ENCODE results near the gene PPP1R15B.

The PPP1R15B gene

DNA sequence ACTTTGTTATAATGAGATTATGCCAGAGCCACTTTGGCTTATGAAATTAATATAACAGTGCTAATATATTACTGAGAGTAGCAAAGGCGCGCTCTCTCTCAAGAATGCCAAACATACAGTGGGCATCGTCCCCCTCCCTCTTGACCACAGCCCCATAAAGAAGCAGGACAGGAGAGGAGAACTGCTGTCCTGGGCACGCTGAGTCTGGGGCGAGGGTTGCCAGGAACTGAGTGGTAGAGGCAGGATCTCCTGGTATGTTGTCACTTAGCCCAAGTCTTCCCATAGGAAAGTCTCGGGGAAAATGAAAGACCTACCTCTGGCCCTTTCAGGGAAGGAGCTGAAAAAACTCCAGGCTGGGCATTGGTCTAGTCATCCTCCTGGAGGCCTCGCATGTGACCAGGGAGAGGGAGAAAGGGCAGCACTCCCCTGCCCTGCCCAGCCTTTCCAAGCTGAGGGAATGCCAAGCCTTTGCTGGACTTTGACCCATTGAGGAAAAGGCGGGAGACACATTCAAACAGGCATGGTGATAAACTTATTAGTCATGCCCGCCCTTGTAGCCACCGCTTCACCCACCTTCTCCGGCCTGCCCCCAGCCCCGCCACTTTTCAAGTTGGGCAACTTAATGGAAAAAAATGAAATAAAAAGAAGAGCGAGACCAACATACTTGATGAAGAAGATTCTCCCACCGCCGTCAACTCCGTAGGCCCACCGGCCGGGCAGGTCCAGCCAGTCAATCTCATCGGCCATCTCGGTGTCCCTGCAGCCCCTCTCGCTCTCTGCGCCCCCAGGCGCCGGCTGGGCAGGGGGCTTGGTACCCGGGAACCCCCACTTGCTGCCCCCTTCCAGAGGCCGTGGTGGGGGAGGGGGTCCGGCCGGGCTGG lies 34.5 kb downstream of the PPP1R15B start:
- no peak for DNase-seq (ENCODE audit: low read depth)
- TF ChIP-seq, protein P1, sequence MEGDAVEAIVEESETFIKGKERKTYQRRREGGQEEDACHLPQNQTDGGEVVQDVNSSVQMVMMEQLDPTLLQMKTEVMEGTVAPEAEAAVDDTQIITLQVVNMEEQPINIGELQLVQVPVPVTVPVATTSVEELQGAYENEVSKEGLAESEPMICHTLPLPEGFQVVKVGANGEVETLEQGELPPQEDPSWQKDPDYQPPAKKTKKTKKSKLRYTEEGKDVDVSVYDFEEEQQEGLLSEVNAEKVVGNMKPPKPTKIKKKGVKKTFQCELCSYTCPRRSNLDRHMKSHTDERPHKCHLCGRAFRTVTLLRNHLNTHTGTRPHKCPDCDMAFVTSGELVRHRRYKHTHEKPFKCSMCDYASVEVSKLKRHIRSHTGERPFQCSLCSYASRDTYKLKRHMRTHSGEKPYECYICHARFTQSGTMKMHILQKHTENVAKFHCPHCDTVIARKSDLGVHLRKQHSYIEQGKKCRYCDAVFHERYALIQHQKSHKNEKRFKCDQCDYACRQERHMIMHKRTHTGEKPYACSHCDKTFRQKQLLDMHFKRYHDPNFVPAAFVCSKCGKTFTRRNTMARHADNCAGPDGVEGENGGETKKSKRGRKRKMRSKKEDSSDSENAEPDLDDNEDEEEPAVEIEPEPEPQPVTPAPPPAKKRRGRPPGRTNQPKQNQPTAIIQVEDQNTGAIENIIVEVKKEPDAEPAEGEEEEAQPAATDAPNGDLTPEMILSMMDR (IDR thresholded peaks at IDR 0.05; ENCODE audit: insufficient read depth, low read depth, low read length, missing control alignments) = no peak
- H3K4me3 ChIP-seq (ENCODE audit: low read depth, low read length) = no peak overlapping the region

DNA sequence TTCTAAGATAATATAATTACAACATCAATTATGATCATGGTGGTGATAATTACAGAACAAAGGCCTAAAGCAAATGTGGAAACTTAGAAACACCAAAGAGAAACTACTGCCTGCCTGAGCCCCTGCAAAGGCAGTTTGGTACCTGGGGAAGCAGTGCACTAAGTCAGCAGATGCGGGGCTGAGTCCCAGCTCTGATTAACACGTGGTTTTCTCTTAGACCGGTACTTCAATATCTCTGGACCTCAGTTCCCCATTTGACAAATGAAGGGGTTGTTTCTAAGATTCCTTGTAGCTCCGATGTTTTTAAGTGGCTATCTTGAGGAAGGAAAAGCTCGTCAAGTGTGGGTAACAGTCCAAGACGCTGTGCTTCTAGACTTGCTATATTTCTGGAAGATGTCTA lies 35.2 kb downstream of the PPP1R15B start:
- H3K4me3 ChIP-seq (ENCODE audit: low read depth, low read length) = no peak overlapping the region

GRCh38 chr1:204373911-204374310 lies 37.7 kb downstream of the PPP1R15B start:
- TF ChIP-seq, protein P1 (IDR thresholded peaks at IDR 0.05; ENCODE audit: insufficient read depth, low read depth, low read length, missing control alignments) = no peak
- no peak for DNase-seq (ENCODE audit: low read depth)
- no peak overlapping the region for H3K4me3 ChIP-seq (ENCODE audit: low read depth, low read length)

More for the DNA sequence above, 35.2 kb downstream of the PPP1R15B start:
- TF ChIP-seq, protein P1 (IDR thresholded peaks at IDR 0.05; ENCODE audit: insufficient read depth, low read depth, low read length, missing control alignments) = no peak
- DNase-seq (ENCODE audit: low read depth) = no peak

GRCh38 chr1:204370176-204370575 lies 41.4 kb downstream of the PPP1R15B start:
- DNase-seq (ENCODE audit: low read depth) = no peak
- no peak overlapping the region for H3K4me3 ChIP-seq (ENCODE audit: low read depth, low read length)
- TF ChIP-seq, protein P1 (IDR thresholded peaks at IDR 0.05; ENCODE audit: insufficient read depth, low read depth, low read length, missing control alignments) = no peak

DNA sequence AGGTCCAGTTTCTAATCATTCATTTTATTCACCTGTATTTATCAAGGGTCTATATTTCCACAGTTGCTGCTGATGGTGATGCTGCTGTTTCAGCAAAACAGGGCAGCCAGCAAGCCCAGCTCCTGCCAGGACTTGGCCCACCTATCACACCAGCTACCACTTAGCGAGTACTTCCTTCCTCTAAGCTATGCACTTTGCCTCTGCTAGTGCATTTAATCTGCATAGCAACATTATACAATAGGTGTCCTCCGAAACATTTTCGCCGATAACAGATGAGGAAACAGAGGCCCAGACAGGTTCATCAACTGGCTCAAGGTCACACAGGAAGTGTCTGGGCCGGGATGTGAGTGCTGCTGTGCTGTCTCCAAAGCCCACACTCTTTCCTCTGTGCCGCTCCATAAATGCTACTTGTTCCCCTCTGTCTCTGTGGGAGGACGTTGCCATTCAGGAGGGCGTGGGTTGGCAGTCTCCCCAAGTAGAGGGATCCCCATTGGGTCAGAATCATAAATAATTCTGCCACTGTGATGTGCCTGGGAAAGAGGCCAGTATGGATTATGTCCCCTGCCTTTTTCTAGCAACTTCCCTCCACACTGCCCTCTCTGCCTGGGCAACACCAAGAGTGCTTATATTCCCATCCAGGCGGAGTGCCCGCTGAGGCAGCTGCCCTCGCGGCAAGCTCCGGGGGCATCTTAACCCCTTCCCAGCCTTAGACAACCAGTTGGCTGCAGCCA lies 42.5 kb downstream of the PPP1R15B start:
- DNase-seq (ENCODE audit: low read depth) = no peak

GRCh38 chr1:204367956-204368355 lies 43.7 kb downstream of the PPP1R15B start:
- TF ChIP-seq, protein P1 (IDR thresholded peaks at IDR 0.05; ENCODE audit: insufficient read depth, low read depth, low read length, missing control alignments) = no peak
- no peak for DNase-seq (ENCODE audit: low read depth)
- no peak overlapping the region for H3K4me3 ChIP-seq (ENCODE audit: low read depth, low read length)

More for the DNA sequence above, 42.5 kb downstream of the PPP1R15B start:
- H3K4me3 ChIP-seq (ENCODE audit: low read depth, low read length) = no peak overlapping the region
- TF ChIP-seq, protein P1 (IDR thresholded peaks at IDR 0.05; ENCODE audit: insufficient read depth, low read depth, low read length, missing control alignments) = no peak
